ENCODE measurements around the gene SOBP. TPM values are rescaled to one million over a fixed set of nuclear protein-coding genes. Genes with fewer than 3 reads are reported as not detected.

SOBP gene
- total RNA-seq, 1 experiment from 2014 or later = 1.7 TPM

DNA sequence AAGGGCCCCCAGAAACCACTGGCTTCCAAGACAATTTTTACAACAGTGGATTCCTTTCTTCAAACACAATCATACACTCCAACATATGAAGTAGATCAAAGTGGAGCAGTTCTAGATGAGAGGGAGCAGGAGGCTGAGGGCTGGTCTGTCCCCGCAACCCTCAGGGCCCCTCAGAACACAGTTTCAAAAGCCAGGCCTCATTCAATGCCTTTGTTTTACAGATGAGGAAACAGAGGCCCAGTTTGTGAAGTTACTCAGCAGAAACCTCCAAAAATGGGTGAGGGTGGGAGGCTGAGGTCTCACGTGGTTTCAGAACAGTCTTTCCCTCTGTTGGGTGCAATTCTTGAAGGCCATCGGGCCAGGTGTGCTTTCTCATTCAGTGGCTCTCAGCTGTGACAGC, 199.3 kb downstream of the SOBP start:
- Mint-ChIP-seq H3K4me1 (ENCODE audit: low read depth, unreplicated experiment) (no peaks in the 10 kb centered on the region), H3K4me3 (ENCODE audit: low read depth, unreplicated experiment) (no peak overlapping the region), H3K36me3 (ENCODE audit: insufficient read depth, unreplicated experiment) (no peaks in the 10 kb centered on the region), H3K27ac (ENCODE audit: unreplicated experiment) (no peak overlapping the region), H3K27me3 (ENCODE audit: unreplicated experiment) (peaks cover 13% of the 10 kb centered on the region), H3K9me3 (ENCODE audit: low read depth, unreplicated experiment) (no peaks in the 10 kb centered on the region)
- no peak for DNase-seq
- intact Hi-C loops (cut with micrococcal nuclease; ENCODE audit: unreplicated experiment) = no loop called here
- CTCF ChIA-PET = no interaction called here
- no TSS peak for BruUV-seq (replicated peaks)
- TF ChIP-seq, protein P1, sequence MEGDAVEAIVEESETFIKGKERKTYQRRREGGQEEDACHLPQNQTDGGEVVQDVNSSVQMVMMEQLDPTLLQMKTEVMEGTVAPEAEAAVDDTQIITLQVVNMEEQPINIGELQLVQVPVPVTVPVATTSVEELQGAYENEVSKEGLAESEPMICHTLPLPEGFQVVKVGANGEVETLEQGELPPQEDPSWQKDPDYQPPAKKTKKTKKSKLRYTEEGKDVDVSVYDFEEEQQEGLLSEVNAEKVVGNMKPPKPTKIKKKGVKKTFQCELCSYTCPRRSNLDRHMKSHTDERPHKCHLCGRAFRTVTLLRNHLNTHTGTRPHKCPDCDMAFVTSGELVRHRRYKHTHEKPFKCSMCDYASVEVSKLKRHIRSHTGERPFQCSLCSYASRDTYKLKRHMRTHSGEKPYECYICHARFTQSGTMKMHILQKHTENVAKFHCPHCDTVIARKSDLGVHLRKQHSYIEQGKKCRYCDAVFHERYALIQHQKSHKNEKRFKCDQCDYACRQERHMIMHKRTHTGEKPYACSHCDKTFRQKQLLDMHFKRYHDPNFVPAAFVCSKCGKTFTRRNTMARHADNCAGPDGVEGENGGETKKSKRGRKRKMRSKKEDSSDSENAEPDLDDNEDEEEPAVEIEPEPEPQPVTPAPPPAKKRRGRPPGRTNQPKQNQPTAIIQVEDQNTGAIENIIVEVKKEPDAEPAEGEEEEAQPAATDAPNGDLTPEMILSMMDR (IDR thresholded peaks at IDR 0.05; ENCODE audit: unreplicated experiment) = no peak

DNA sequence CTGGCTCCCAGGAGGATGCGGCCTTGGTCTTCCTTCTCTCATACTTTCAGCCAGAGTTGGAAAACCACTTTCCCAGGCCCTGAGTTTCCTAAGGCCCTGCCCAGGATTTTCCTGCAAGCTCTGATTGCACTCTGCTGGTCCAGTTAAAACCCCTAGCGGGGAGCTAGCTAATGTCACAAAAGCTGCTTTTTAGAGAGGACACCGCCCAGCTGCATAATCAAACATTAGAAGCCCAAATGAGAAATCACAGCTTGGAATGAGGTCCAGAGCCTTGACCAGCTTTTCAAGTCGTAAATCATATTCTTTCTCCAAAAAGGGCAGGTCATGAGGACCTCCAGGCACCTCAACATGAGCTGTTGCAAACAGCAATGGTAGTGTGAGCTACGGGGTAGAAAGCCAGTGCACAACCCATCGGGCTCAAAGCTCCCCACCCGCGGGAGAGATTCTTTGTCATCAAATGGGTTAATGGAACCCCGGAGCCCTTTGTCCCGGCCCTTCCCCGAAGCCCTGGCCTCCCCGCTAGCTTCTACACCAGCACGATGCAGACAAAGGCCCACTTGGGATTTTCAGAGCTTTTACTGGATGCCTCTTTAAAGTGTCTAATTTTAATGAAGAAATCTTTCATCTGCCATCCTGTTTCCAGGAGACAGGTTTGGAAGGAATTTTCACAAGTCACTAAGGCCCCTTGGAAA, 200.2 kb downstream of the SOBP start:
- CTCF ChIA-PET = no interaction called here
- H3K9me3 Mint-ChIP-seq (ENCODE audit: low read depth, unreplicated experiment) = no peaks in the 10 kb centered on the region
- BruUV-seq (replicated peaks) = no TSS peak
- no peaks in the 10 kb centered on the region for H3K4me1 Mint-ChIP-seq (ENCODE audit: low read depth, unreplicated experiment)
- H3K27ac Mint-ChIP-seq (ENCODE audit: unreplicated experiment) = no peak overlapping the region
- no peak overlapping the region for H3K4me3 Mint-ChIP-seq (ENCODE audit: low read depth, unreplicated experiment)
- H3K36me3 Mint-ChIP-seq (ENCODE audit: insufficient read depth, unreplicated experiment) = no peaks in the 10 kb centered on the region
- intact Hi-C loops (cut with micrococcal nuclease; ENCODE audit: unreplicated experiment) = no loop called here
- DNase-seq = no peak
- H3K27me3 Mint-ChIP-seq (ENCODE audit: unreplicated experiment) = peaks cover 13% of the 10 kb centered on the region
- TF ChIP-seq, protein P1 (IDR thresholded peaks at IDR 0.05; ENCODE audit: unreplicated experiment) = no peak

GRCh38 chr6:107690643-107691061, 200.7 kb downstream of the SOBP start:
- no peak for DNase-seq
- H3K4me3 Mint-ChIP-seq (ENCODE audit: low read depth, unreplicated experiment) = no peak overlapping the region
- H3K27ac Mint-ChIP-seq (ENCODE audit: unreplicated experiment) = no peak overlapping the region
- no peaks in the 10 kb centered on the region for H3K4me1 Mint-ChIP-seq (ENCODE audit: low read depth, unreplicated experiment)
- BruUV-seq (replicated peaks) = no TSS peak
- no peaks in the 10 kb centered on the region for H3K9me3 Mint-ChIP-seq (ENCODE audit: low read depth, unreplicated experiment)
- H3K27me3 Mint-ChIP-seq (ENCODE audit: unreplicated experiment) = peaks cover 13% of the 10 kb centered on the region
- TF ChIP-seq, protein P1 (IDR thresholded peaks at IDR 0.05; ENCODE audit: unreplicated experiment) = no peak
- H3K36me3 Mint-ChIP-seq (ENCODE audit: insufficient read depth, unreplicated experiment) = no peaks in the 10 kb centered on the region
- intact Hi-C loops (cut with micrococcal nuclease; ENCODE audit: unreplicated experiment) = no loop called here
- CTCF ChIA-PET = no interaction called here

DNA sequence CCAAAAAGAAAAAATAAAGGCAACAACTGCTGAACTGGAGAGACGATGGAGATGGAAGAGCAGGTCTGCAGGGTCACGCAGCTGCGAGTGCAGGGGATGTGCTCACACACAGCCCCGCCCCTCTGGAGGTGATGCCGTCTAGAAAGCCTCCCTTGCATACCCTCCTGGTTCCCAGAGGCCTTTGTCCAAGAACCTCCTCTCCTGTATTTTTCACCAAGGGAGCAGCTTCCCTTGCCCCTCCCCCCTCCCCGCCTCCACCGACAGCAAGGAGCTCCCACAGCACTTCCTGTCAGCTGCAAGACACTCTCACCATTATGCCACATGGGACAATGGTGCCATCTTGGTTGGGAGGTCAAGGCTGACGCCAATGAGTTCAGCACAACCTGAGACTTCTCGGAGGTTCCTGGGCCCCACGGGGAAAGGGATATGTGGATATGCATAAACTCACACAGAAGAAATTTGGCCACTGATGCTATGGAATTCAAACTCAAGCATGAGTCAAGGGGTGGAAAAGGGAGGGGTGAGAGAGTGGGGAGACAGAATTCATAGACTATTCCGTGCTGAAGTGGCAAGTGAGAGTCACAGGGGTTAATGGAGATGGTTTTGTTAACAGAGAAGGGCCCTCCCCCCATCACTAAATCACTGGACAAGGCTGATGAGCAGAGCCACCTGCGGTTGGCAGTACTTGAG, 201.3 kb downstream of the SOBP start:
- H3K27me3 Mint-ChIP-seq (ENCODE audit: unreplicated experiment) = peaks cover 13% of the 10 kb centered on the region
- no peaks in the 10 kb centered on the region for H3K36me3 Mint-ChIP-seq (ENCODE audit: insufficient read depth, unreplicated experiment)
- H3K9me3 Mint-ChIP-seq (ENCODE audit: low read depth, unreplicated experiment) = no peaks in the 10 kb centered on the region
- BruUV-seq (replicated peaks) = no TSS peak
- CTCF ChIA-PET = no interaction called here
- TF ChIP-seq, protein P1 (IDR thresholded peaks at IDR 0.05; ENCODE audit: unreplicated experiment) = no peak
- no peaks in the 10 kb centered on the region for H3K4me1 Mint-ChIP-seq (ENCODE audit: low read depth, unreplicated experiment)
- no peak overlapping the region for H3K4me3 Mint-ChIP-seq (ENCODE audit: low read depth, unreplicated experiment)
- intact Hi-C loops (cut with micrococcal nuclease; ENCODE audit: unreplicated experiment) = no loop called here
- DNase-seq = no peak
- no peak overlapping the region for H3K27ac Mint-ChIP-seq (ENCODE audit: unreplicated experiment)

Measured in Calu3 (cell line).